Renal cortical epithelial cell (primary cell): ENCODE measurements around the gene CCNYL1. TPM values are rescaled to one million over a fixed set of nuclear protein-coding genes. Genes with fewer than 3 reads are reported as not detected.
"Not testable (repeated sequence)": the region's sequence is repeated elsewhere in the genome, so short reads cannot be mapped to it uniquely, and the experiment has no call there.

ENCODE experiments used
- DNase-seq: peaks from one replicate; pipeline ENCODE4 v3.0.0-alpha.2; 2011; ENCODE audit warnings: low read depth
- total RNA-seq: library from RNA; depleted of rRNA; stranded (reverse); fragments of >200 nt; gene quantifications from 2 replicates; pipeline ENCODE4 v1.2.3, GENCODE V29; 2014

Gene CCNYL1
- total RNA-seq, 1 donor from 2014 or later: 22.8 TPM

DNA sequence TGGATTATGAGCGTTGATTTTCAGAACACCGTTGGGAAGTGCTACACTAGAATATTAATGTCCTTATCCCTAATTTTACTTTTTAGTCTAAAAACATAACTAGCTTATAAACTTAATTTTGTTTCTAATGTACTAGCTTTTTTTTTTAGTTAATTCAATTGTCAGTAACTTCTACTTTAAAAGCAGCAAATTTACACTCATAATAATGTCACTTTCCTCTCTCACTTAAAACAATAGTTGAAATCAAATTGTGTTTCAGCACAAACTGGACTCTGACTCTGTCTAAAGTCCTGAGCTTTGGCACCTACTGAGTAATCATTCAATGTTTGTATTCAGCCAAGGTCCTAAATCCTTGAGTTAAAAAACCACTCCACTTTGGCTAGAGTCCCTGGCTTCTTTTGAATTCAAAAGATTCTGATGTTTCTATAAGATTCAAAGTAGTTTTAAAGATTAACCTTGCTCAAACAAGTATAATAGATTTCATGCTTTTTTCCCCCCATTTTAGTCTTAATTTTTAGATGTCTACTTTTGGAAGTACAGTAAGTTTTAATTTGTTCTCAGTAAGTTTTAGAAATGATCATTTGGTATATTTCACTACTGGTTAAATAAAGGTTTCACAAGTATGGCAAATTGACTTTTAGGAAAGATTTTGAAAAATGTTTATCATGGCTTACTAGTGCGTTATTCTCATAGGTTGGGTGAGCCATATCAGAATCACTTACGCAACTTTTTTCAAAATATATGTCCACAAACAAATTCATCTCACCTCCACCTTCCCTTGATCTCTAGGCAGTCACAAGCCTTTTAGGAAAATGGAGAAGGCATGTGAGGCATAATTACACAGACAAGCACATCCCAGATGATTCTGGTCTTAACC, 23.4 kb downstream of the CCNYL1 start:
- DNase-seq: no peak

DNA sequence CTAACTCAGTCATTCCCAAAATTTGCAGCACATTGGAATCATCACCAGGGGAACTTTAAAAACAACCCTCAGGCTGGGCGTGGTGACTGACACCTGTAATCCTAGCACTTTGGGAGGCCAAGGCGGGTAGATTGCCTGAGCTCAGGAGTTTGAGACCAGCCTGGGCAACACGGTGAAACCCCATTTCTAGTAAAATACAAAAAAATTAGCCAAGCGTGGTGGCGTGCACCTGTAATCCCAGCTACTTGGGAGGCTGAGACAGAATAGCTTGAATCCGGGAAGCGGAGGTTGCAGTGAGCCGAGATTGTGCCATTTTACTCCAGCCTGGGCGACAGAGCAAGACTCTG, 24.0 kb downstream of the CCNYL1 start:
- DNase-seq: not testable (repeated sequence)

DNA sequence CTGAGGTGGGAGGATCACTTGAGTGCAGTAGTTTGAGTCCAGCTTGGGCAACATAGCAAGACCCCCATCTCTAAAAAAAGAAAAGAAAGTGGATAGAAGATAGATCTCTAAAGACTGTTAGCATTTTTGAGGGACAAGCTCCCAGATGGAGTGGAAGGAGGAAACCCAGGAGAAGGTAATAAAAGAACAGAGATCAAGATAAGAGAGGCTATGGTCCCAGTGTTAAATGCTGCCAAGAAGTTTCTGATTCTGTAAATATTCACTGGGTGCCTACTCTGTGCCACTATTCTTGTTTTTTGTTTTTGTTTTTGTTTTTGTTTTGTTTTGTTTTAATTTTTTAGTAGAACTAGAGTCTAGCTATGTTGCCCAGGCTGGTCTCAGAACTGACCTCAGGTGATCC, 32.1 kb downstream of the CCNYL1 start:
- DNase-seq: no peak

DNA sequence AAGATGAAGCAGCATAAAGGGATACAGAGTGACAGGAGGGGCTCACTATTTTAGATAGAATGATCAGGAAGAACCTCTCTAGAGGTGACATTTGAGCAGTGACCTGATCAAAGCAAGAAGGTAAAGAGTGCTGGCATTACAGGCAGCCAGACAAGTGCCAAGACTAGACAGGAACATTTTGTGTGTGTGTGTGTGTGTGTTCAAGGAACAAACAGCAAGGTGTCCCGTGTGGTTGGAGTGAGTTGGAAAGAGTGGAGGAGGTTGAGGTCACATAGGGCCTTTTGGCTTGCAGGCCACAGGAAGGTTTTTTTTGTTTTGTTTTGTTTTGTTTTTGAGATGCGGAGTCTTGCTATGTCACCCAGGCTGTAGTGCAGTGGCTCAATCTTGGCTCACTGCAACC, 32.6 kb downstream of the CCNYL1 start:
- DNase-seq: no peak

DNA sequence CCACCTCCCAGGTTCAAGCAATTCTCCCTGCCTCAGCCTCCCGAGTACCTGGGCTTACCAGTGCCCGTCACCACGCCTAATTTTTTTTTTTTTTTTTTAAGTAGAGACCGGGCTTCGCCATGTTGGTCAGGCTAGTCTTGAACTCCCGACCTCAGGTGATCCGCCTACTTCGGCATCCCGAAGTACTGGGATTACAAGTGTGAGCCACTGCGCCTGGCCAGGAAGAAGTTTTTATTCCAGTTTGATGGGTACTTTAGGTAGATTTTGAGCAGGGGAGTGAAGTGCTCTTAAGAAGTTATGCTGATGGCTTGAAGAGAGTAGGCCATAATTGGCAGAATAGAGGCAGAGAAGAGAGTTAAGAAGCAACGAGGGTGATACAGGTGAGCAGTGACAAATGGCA, 33.0 kb downstream of the CCNYL1 start:
- DNase-seq: no peak

DNA sequence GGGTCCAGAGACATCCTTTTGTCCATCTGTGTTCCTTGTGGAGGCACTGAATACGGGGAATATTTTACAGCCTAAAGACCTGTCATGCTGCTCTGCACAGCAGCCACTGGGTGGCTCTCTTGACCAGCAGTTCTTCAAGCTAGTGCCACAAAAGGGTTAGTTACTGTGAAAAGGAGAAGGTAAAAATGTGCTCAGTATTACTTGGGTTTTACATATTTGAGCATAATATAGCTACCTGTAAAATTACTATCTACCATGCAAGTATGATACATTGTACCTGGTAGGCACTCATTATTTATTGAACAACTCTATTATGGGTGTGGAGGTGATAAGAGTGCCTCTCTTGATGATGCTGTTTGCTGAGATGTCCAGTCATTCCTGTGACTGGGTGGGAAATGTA, 34.7 kb downstream of the CCNYL1 start:
- DNase-seq: peak; percentile 67

DNA sequence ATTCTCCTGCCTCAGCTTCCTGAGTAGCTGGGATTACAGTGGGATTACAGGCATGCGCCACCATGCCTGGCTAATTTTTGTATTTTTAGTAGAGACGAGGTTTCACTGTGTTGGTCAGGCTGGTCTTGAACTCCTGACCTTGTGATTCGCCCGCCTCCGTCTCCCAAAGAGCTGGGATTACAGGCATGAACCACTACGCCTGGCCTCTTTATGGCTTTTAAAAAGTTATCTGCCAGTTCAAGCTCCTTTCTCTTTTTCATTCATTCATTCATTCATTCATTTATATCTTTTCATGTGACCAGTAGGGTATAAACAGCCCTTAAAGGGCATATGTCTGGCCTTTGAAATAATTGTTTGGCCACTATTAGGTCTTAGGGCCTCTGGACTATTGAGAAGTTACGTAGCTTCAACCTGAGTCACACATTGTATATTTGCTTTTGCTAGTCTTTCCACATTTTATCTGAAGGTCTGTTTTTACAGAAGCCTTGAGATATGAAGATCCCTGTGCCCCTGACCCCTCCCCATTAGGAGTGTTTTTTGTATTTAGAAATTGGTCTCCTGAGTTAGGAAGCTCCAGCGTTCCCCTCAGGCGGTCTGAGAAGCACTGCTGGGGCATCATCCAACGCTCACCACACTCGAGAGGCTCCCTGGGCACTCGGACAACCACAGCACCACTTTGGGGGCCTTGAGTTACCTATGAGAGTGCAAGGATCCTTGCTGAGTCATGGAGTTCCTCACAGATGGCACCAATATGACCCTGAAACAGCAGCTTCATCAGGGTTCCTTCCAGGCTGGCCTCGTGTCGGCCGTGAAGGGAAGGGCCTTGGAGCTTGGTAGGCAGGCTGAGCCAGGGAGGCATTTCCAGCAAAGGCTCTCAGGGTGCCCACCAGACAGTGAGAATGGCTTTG, 36.5 kb downstream of the CCNYL1 start:
- no peak for DNase-seq

DNA sequence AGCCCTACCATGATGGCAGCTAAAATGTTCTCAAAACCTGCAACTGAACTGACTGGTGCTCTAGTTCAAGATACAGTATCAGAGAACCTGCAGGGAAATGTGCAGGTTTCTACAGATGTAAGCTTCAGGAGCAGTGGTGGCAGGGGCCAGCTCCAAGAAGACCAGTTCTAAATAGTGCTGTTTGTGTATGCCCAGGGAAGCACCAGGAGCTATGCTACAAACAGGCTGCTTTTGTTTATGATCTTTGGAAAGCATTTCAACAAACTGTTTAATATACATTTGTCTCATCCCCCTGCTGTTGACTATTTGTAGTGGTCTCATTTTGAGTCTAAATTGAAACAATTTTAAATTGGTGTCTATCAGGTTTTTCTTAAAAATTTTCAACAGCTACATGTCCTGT, 37.6 kb downstream of the CCNYL1 start:
- no peak for DNase-seq

DNA sequence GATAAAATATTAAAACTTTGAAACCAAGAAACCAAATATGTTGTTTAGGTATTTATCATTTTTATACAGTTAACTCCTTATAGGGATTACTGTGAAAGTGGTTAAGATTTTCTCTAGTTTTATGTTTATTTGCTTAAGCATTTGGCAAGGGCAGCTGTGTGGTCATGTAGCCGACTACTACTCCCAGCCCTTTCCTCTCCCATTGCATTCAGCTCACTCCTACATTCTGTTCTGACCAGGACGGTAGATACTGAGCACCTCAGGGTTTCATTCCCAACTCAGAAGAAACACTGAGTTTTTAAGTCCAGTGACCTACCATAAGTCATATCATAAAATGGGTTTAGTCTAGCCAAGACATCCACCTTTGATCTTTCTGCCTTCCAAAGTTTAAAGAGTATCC, 38.4 kb downstream of the CCNYL1 start:
- no peak for DNase-seq

DNA sequence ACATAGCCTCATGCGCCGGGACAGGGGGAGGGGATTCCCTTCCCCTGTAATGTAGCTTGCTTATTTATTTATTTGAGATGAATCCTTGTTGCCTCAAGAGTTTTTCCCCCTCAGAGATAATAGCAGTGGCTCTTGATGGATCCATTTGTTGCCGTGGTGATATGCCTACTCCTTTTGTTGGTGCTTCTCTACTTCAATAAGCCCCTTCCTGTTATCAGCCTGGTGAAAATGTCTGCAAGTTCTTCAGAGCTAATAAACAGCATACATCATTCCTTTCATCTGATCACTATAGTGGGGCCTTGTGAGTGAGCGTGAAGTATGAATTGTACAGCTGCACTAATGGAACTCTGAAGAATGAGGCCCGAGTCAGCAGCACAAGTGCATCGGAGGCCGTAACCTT, 38.9 kb downstream of the CCNYL1 start:
- no peak for DNase-seq

DNA sequence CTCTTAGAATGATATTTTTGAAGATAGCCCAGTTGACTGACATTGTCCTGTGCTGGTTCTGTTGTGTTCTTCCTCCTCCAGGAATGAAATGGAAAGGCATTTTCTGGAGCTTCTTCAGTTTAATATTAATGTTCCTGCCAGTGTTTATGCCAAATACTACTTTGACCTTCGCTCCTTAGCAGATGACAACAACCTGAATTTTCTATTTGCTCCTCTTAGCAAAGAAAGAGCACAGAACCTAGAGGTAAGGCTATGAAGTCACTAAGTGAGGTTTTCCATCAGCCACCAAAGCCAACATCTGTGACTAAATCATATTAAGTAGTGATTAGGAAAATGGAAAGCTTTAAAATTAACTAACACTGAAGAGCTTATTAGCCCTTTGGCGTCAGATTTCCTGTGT, 39.4 kb downstream of the CCNYL1 start:
- DNase-seq: no peak

DNA sequence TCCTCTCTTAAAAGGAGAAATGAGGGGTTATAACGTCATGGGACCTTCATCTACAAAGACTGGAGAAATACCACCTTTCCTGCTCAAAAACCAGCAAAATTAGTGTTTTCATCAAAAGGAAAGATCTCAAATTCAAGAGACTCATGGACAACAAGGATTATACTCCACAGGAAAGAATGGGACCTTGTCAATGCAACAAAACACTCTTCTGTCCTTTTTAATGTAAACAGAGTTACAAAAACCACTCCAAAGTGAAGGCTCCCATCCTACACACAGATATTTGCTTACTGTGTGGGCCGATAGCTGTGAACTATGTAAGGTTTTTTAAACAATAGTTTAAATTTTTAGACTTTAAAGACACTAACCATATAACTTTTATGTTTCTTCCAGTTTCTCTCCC, 42.2 kb downstream of the CCNYL1 start:
- DNase-seq: not testable (repeated sequence)

DNA sequence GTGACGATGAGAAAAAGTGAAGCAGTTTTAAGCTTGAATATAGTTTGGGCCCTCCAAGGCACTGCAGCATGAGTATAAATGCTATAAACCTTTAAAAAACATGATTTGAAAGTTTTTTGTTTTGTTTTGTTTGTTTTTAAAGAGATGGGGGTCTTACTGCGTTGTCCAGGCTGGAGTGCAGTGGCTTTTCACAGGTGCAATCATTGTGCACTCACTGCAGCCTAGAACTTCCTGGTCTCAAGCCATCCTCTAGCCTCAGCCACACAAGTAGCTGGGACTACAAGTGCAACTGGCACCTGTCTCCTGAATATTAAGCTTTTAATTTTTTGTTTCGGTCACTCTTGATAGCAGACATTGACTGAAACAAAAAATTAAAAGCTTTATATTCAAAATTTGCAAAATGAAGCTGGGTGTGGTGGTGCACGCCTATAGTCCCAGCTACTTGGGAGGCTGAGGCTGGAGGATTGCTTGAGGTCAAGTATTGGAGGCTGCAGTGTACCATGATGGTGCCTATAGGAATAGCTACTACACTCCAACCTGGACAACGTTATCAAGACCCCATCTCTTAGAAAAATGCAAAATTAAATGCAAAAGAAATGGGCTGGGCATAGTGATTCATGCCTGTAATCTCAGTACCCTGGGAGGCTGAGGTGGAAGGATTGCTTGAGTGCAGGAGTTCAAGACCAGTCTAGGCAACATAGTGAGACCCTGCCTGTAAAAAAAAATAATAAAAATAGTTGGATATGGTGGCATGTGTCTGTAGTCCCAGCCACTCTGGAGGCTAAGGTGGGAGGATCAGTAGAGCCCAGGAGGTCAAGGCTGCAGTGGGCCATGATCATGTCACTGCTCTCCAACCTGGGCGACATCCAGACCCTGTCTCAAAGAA, 43.3 kb downstream of the CCNYL1 start:
- DNase-seq: no peak

DNA sequence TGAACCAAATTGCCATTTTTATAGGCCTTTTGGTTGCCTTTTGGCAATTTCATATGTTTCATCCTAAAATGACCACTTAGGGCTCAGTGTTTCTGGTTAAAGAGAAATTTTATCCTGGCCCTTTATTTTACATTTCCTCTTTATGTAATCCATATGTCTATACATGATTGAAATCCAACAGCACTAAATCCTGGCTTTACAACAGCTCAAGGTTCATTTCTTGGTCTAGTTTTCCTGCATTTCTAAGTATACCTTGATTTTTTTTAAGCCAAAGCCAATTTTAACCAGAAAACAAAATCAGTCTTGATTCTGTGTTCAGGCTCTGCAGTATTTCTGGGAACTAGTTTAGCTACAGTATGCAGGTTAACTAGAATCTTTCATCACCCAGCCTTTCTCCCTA, 46.6 kb downstream of the CCNYL1 start:
- DNase-seq: no peak

DNA sequence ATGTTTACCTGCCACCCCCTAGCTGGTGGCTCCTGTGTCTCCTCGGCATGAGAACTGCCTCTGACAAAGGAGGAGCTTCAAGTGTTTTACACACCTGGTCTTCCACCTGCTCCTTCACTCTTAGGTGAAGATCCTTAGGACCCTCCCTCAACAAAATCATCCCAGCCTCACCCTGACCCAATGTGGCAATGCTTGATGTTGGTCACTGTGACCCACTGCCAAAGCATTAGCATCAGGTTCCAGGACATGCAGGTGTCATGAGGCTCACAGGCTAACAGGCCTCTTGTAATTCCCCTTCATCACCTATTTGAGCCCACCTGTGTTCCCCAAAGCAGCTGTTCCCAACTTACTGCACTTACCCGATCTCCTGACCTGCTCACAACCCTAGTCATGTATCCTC, 48.5 kb downstream of the CCNYL1 start:
- DNase-seq: no peak

DNA sequence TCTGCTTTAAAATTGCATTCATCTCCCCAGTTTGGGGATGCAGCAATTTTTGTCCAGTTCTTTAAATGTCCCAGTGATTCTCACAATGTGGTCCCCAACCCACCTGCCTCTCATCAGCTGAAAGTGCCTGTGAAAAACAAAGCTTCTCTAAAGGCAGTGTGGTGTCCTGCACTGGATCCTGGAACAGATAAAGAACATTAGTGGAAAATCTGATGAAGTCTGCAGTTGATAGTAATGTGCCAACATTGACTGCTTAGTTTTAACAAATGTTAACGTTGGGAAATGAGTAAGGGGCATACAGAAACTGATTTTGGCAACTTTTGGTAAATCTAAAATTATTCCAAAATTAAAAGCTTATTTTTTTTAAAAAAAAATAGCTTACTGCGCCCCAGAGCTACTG, 49.0 kb downstream of the CCNYL1 start:
- DNase-seq: no peak

DNA sequence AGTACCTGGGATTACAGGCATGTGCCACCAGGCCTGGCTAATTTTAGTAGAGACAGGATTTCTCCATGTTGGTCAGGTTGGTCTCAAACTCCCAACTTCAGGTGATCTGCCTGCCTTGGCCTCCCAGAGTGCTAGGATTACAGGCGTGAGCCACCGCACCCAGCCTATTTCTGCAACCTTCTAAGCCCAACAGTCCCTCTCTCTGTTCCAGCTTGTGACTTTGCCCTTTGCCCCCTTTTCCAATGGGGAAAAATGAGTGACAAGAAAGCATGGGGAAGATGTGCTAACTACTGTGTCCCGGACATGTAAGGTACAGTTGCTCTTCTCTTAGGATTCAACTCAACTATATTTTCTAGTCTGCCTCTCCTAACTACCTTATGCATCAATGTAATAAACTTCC, 50.0 kb downstream of the CCNYL1 start:
- not testable (repeated sequence) for DNase-seq

DNA sequence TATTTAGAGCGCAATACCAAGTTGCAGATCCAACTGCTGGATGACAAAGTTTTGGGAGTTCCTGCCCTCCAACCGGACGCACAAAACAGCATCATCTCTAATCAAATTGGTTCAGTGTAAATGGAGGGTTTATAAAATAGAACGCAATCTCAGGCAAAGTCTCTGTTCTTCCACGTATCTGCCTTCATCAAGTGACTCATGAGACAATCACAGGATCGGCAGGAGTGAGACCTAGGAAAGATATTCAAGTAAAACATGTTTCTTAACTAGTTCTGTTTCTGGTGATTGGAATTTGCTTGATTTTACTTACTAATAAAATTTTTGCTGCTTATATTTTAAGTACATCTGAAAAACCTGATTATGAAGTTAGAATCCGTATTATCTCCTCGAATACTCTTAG, 50.7 kb downstream of the CCNYL1 start:
- DNase-seq: no peak

DNA sequence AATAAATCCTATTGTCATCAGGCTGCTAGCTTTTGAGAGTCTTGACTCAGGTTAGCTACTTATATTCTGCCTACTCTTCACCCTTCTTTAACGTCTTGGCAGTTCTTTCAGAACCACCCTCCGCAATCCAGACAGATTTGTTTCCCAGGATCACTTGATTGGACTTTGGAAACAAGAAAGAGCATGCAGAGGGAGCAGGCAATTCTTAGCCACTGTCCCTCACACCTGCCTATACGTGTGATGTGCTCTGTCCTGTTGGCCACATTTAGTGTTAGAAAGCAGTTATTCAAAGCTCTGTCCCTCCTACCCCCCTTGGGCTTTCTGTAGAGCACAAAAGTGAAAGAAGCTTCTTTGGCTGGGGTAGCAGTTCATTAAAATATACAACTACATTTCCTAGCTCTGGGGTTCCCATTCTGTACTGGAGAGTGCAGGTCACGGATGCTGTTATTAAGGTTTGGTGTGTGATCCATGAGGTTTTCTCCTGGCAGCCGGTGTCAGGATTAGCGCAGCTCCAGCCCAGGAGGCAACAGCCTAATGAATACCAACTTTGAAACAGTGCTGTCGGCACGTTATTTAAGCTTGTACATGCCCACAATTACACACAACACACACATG, 52.0 kb downstream of the CCNYL1 start:
- no peak for DNase-seq

DNA sequence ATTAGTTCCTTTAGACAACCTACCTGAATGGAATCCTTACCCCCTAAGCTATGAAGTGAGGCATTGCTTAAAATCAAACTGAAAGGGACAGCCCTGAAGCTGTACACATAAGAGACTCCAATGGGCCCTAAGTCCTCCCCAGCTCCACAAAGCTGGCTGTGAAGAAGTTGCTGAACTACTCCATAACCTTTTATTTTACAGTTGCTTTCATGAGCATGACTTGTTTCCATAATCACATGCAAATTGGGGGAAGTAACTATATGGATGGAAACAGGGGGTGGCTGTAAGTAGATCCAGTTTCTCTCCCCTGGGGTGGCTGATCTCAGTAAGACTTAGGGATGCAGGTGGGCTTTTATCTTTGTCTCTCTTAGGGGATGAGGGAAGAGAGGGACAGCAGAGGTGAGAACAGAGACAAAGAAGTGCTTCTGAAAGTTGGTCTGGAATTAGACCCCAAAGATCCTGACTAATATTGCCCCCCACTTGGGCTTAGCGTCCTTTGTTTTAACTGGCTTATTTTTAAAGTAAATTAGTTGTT, 52.7 kb downstream of the CCNYL1 start:
- no peak for DNase-seq

DNA sequence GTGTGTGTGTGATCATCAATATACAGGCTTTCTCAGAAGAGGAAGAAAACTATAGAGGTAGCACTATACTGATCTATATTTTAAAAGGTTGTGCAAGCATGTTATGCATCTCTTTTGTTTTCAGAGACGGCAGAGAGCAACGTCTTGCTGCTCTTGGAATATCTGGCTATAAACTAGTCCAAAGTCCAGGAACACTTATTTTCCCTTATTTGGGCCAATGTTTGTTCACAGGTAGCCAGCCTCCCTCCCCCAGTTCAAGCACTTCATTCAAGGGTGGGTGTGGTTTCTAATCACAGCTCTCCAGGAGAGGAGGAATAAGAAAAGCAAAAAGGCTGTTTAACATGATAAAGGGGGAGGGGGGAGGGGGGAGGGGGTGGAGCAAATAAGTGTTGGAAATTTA, 54.1 kb downstream of the CCNYL1 start:
- DNase-seq: peak; percentile 41
